NCI-H524 (cell line): ENCODE measurements around the gene BCKDHA.
"Not testable (repeated sequence)": the region's sequence is repeated elsewhere in the genome, so short reads cannot be mapped to it uniquely, and the experiment has no call there.

Experiments used
- DNase-seq, 2 experiments: peaks; one replicate each; lab custom pipeline; 2025; lab: John Stamatoyannopoulos, UW

BCKDHA gene

DNA sequence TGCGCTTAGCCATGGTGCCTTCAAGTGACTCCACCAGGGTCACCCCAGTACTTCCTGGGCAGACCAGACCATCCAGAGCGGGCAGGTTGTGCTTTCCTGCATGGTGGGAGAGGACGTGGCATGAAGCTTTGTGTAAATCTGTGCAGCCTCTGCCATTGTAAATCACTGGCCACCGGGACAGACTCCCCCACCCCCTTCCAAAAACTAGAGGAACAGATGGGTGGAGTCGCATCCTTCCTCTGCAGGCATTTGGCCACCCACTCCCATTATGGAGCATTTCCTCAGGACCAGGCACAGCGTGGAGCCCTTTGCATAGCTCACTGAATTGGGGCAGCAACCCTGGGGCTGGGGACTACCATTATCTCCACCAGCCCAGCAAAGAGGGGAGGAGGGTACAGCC lies 8.2 kb downstream of the BCKDHA start:
- DNase-seq = no peak

DNA sequence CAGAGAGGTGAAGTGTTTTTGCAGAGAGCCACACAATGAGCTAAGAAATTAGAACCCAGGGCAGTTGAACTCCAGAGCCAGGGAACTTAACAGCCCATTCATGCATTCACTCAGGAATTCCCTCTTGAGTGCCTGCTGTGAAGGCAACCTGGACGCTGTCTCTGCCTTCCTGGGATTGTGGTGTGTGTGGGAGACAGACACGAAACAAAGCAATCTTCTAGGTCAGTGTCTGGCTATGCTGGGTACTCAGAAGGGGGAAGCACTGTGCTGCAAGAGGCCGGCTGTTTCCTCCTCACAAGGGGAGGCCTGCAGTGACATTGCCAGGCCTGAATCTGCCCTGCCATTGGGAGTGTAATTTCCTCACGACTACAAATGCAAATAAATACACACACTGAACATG lies 9.7 kb downstream of the BCKDHA start:
- no peak for DNase-seq

DNA sequence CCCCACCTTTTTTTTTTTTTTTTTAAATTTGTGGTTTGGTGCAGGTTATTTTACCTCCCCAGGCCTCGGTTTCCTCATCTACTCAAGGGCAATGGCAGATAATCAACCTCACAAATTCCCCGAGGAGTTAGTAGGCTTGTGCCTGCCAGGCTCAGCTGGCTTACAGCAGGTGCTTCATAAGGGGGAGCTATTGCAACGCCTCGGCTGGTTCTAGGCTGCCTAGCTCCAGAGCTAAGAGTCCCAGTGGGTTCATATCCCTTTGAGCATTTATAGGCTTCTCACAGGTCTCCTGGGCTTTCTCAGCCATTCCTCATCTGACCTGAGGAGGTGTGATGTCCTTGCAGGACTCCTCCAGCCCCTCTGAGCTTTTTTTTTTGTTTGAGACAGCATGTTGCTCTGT lies 10.6 kb downstream of the BCKDHA start:
- no peak for DNase-seq

DNA sequence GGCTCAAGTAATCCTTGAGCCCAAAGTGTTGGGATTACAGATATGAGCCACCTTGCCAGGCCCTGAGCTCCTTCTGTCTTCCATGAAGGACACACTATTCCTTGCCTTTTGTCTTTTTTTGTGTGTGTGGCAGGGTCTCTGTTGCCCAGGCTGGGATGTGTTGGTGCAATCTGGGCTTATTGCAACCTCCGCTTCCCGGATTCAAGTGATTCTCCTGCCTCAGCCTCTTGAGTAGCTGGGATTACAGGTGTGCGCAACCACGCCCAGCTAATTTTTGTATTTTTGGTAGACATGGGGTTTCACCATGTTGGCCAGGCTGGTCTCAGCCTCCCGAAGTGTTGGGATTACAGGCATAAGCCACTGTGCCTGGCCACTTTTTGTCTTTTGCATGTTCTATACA lies 11.2 kb downstream of the BCKDHA start:
- not testable (repeated sequence) for DNase-seq

DNA sequence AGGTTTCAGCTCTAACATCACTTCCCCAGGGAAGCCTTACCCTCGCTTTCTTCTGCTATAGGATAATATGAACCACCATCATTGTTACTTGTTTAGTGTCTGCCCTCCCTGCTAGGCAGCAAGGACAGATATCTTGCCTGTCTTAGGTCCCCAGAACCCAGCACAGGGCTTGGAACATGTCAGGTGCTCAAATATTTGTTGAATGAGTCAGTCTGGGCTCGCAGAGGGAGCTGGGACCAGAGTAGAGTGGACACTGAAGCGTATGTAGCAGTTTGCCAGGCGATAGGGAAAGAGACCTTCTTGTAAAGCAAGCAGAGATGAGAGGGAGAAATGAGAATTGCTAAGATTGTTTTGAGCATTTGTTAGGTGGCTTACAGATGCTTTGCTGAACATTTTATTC lies 11.7 kb downstream of the BCKDHA start:
- no peak for DNase-seq

DNA sequence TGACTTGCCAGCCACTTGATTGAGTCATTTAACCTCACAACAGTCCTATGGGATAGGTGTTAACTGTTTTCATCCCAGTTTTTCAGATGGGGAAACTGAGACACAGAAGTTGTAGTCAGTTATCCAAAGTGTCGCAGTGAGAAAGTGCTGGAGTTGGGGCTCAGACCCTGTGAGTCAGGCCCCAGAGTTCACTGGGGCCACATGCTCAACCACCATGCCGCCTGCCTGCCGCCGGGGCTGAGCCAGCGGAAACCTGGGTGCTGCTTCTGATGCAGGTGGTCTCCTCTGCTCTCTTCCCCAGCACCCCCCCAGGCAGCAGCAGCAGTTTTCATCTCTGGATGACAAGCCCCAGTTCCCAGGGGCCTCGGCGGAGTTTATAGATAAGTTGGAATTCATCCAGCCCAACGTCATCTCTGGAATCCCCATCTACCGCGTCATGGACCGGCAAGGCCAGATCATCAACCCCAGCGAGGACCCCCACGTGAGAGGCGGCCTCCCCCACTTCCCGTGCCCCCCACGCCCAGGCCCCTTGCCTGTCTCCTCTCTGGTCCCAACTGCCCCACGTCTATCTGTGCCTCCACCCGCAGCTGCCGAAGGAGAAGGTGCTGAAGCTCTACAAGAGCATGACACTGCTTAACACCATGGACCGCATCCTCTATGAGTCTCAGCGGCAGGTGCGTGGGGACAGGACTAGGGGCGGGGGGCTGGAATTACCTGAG lies 12.9 kb downstream of the BCKDHA start:
- DNase-seq = no peak

DNA sequence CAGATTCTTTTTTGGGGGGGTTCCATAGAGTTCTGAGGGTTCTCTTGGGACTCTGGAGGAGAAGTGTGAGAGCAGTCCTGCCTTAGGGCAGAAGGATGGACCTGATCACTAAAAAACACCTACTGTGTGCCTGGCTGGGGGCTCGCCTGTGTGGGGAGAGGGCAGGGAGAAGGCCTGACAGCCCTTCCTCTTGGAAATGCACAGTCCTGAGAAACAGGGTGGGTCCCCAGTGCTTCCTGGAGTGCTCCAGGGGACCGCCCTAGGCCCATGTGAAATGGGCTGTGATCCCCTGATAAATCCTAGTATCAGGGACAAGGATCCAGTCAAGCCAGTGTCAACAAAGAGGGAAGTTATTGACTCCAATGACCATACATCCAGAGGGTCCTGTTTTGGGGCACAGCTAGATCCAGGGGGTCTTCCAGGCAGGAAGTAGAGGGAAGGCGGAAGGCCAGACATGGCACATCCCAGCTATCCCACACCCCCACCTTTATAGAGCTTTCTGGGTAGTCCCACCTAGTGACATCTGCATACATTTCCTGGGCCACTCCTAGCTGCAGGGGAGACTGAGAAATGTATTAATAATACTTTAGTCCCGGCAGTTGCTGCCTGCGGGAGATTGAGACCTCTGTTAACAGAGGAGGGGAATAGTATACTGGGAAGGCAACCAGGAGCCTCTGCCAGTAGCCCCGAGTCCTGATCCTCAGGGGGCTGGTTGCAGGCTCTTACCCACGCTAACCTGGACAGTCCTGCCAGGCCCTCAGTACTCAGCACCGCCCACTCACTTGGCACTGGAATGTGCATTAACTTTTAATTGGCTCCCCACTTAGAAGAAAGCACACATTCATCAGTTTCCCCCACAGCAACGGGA lies 13.7 kb downstream of the BCKDHA start:
- no peak for DNase-seq

DNA sequence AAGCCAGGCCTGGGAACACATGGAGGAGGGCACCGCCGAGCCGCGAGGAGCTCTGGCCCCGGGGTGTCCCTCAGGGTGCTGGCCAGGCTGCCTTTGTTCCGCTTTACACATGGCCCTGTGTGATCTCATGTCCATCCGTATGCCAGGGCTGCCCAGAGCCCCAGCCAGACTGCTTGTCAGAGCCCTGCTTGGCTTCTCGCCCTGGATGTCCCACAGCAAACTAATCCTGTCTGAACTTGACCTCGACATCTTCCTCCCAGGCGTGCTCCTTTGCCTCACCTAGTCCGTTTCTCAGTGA lies 14.3 kb downstream of the BCKDHA start:
- no peak for DNase-seq

DNA sequence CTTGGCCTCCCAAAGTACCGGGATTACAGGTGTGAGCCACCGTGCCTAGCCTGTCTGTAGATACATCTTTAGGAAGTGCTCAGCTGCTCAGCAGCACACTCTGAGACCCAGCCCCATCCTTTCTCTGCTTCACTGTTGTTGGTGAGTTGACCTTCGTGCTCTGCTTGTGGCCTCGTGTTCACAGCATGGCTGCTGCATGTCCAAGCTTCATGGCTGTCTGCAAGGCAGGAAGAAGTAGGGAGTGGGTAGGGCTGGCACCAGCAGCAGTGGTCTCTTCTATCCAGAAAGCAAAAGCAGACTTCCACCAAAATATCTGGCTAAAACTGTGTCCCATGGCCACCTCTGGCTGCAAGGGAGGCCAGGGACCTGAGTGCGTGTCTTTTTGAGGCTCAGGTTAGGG lies 15.3 kb downstream of the BCKDHA start:
- no peak for DNase-seq

DNA sequence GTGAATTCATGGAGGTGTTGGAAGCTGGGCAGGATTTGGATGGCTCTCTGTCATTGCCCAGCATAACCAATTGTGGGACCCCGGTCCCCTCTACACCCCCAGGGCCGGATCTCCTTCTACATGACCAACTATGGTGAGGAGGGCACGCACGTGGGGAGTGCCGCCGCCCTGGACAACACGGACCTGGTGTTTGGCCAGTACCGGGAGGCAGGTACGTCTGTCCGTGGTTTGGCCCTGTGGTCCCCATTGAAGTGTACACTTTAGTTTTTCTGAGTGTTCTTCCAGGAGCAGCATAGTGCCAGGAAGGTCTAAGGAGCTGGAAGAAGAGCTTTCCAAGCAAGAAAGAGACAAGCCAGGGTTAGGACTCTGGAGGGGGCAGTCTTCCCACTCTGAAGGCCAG lies 16.3 kb downstream of the BCKDHA start:
- no peak for DNase-seq

DNA sequence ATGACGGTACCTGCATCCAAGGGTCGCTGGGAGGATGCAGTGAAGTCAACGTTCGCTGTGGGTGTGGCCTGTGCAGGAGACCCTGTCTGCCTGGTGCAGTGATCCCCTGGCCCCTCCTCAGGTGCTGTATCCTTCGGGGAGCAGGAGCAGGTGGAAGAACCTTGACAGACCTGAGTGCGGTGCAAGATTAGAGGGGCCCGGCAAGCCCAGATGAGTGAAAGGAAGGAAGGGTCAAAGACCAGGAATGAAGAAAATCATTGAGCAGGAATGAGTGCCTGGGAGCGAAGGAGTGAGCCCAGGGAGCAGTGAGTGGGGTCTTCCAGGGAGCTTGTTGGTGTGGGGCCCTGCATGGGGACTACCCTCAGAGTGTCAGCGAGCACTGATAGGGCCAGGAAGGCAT lies 16.8 kb downstream of the BCKDHA start:
- no peak for DNase-seq

DNA sequence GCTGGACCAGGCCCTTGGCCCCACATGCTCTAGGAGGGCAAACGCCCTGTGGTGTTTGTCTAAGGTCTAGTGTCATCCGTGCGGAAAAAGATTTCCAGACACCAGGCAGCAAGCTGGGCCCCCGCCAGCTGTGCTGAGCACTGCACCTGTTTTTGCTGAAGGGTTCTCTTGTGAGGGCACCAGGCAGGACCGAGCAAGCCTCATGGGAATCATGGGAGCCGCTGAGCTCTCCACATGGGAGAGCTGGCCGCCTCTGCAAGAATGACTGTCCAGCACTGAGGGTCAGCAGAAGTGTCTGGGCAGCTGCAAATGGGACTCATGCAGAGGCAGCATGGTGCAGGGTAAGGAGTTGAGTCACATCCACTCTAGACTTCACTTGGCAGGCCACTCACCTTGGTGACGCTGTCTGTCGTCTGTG lies 17.5 kb downstream of the BCKDHA start:
- DNase-seq = no peak

DNA sequence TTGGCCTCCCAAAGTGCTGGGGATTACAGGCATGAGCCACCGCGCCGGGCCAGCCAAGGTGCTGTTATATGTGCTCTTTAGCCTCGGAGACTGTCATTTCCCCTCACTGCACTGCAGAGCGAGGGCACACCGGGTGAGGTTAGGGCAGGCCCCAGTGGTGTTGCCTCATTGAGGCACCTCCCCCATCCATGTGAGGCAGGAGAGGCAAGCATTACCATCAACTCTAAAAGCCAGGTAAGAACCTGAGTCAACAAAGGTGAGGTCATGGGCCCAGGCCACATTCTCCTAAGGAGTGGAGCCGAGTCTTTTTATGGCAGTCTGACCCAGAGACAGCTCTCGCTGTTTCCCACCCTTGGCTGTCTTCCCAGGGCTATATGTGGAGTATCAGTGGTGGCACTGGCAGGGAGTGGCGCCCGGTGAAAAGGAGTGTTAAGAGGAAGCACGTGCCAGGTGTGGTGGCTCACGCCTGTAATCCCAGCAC lies 18.6 kb downstream of the BCKDHA start:
- DNase-seq = no peak

DNA sequence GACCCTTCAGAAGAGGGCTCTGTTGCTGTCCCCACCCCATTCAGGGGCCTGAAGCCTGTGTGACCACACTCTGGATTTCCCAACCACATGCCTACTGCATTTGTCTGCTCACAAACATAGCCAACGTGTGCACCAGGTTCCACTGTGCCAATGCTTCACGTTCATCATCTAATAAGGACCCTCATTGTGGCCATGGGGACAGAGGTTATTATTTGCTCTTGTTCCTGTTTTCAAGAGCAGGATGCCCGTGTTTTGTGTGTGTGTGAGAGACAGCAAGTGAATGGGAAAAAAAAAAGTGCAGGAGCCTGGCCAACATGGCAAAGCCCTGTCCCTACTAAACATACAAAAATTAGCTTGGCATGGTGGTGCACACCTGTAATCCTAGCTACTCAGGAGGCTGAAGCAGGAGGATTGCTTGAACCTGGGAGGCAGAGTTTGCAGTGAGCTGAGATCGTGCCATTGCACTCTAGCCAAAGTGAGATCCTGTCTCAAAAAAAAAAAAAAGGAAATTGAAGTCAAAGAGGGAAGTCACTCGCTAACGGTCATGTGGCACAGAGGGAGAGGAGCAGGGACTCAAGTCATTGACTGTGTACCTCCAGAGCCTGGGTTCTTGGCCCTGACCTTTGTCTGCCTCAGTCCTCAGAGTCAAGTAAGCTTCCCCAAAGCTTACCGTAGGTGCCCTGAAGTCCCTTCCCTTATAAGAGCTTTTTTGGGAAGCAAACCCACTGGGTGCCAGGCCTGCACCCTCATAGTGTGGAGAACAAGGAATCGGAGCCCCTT lies 22.7 kb downstream of the BCKDHA start:
- no peak for DNase-seq

DNA sequence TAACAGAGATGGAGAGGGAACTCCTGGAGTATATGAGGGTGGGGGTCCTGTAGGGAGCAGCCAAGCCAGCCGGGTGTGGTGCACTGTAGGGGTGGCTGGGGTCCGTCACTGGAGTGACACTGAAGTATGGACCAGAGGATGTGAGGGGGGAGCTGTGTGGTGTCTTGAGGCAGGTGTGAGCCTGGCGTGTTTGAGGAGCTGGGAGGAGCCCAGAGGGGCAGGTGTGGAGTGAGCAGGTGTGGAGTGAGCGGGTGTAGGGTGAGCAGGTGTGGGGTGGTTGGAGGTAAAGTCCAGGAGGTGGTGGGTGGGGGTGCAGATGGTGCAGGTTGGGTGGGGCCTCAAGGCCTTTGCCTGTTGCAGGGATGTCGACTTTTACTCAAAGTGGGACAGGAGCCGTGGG lies 23.7 kb downstream of the BCKDHA start:
- no peak for DNase-seq

DNA sequence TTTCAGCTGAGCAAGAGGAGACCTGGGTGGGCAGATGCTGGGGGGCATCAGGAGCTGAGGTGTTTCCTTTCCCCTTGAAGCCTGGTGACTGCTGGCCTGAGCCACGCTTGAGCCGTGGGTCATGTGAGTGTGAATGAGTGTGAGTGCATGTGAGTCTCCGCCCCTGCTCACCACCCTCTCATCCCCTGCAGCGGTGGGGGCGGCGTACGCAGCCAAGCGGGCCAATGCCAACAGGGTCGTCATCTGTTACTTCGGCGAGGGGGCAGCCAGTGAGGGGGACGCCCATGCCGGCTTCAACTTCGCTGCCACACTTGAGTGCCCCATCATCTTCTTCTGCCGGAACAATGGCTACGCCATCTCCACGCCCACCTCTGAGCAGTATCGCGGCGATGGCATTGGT lies 24.4 kb downstream of the BCKDHA start:
- DNase-seq = no peak

DNA sequence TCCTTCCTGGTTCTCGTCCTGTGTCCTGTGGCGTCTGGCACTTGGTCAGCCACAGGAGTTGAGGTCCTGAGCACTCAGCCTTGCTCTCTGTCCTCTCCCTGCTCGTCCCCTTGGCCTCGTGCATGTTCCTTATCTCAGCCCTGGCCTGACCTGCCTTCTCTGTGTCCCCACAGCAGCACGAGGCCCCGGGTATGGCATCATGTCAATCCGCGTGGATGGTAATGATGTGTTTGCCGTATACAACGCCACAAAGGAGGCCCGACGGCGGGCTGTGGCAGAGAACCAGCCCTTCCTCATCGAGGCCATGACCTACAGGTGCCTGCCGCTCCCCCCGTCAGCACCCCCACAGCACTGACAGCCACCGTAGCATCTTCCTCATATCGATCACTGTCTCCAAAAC lies 24.8 kb downstream of the BCKDHA start:
- no peak for DNase-seq

DNA sequence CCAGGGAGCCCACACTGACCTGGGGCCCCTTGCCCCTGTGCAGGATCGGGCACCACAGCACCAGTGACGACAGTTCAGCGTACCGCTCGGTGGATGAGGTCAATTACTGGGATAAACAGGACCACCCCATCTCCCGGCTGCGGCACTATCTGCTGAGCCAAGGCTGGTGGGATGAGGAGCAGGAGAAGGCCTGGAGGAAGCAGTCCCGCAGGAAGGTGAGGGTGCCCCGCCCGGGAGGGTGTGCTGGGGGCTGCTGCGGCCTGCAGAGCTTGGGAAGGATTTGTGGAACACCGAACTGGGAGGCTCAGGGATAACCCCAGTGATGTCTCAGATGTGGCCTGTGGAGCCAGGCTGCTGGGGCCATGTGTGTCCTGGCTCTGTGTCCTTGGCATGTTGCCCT lies 25.3 kb downstream of the BCKDHA start:
- DNase-seq = no peak

DNA sequence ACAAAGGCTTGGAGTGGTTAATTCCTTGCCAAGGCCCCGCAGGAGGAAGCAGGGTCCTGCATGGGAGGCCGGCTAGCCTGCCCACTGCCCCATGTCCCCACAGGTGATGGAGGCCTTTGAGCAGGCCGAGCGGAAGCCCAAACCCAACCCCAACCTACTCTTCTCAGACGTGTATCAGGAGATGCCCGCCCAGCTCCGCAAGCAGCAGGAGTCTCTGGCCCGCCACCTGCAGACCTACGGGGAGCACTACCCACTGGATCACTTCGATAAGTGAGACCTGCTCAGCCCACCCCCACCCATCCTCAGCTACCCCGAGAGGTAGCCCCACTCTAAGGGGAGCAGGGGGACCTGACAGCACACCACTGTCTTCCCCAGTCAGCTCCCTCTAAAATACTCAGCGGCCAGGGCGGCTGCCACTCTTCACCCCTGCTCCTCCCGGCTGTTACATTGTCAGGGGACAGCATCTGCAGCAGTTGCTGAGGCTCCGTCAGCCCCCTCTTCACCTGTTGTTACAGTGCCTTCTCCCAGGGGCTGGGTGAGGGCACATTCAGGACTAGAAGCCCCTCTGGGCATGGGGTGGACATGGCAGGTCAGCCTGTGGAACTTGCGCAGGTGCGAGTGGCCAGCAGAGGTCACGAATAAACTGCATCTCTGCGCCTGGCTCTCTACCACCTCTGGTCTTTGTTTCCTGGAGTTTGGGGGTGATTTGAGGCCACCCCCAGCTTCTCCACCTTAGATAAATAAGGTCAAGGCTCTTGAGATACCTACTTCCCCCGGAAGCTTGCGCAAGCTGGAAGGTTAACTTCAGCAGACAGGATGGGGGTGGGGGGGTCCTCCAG lies 26.9 kb downstream of the BCKDHA start:
- no peak for DNase-seq

DNA sequence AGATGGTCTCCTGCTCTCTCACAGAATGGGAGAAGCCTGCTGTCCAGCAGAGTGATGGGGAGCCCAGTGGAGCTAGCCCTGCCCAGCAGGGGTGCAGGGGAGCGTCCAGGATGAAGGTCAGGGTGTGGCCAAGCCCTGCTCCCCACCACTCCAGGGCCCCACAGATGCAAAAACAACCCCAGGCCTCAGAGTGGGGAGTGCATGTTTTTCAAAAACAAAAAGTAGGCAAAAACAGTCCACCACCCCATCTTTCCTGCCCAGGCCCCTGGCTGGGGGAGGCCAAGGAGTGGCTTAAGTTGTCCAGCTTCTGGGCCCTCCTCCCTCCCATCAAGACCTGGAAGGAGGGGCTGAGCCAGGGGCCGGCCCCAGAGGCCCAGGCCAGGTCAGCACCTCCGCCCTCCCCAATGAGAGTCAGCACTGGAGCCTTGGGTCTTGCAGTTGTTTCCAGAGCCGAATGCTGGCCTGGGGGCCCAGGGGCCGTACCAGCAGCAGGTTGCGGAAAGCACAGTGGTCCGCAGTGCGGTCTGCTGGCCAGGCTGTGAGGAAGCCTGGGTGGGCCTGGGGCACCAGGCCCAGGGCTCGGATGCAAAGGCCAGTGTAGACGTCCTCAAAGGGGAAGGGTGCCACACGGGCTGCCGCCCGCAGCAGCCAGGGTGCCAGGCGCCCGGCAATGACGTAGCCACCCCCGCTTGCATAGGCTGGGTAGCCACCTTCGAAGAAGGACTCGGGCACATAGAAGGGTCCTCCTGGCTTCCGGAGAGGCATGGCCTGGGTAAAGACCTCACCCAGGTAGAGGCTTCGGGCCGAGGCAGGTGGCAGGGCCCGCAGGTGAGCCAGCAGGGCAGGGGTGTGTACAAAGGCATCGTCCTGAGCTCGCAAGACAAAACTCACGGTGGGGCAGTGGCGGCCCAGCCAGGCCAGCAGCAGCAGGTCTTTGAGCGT lies 27.8 kb downstream of the BCKDHA start:
- no peak for DNase-seq
